Erythroblast (primary cell): ENCODE data around the gene IVD.

Experiments
- GATA1 ChIP-seq: IDR thresholded peaks from 2 replicates; pipeline ENCODE4 v1.6.1; 2011; ENCODE audit warnings: low read depth, mild to moderate bottlenecking, control low read depth, low read length, moderate library complexity
- POLR2A ChIP-seq: IDR thresholded peaks from 2 replicates; pipeline ENCODE4 v1.6.1; 2011; ENCODE audit warnings: mild to moderate bottlenecking, low read length

GRCh38 chr15:40443255-40443654 is 37.7 kb downstream of the IVD start:
- no peak for TF ChIP-seq POLR2A
- TF ChIP-seq GATA1, result no peak
